Ectodermal cell (in vitro differentiated cells): ENCODE measurements around the gene PTPRQ.

Experiments used
- H3K27ac ChIP-seq: 2 replicates; pipeline ENCODE4 v1.7.0; 2013; ENCODE audit warnings: mild to moderate bottlenecking, low read depth, low read length; ENCODE audit not compliant: insufficient read depth, poor library complexity, severe bottlenecking
- H3K27me3 ChIP-seq: 2 replicates; pipeline ENCODE4 v1.7.0; 2013; ENCODE audit warnings: mild to moderate bottlenecking, low read length; ENCODE audit not compliant: insufficient read depth, control insufficient read depth, poor library complexity, severe bottlenecking
- H3K36me3 ChIP-seq: one replicate; pipeline ENCODE4 v1.7.0; 2013; ENCODE audit warnings: low read length; ENCODE audit not compliant: control insufficient read depth, insufficient read depth
- H3K4me1 ChIP-seq: one replicate; pipeline ENCODE4 v1.7.0; 2013; ENCODE audit warnings: low read length; ENCODE audit not compliant: control insufficient read depth, insufficient read depth
- H3K4me3 ChIP-seq: 2 replicates; pipeline ENCODE4 v1.7.0; 2013; ENCODE audit warnings: low read depth, low read length, control low read depth; ENCODE audit not compliant: insufficient read depth
- H3K9me3 ChIP-seq: 2 replicates; pipeline ENCODE4 v1.7.0; 2013; ENCODE audit warnings: mild to moderate bottlenecking, low read length, moderate library complexity; ENCODE audit not compliant: control insufficient read depth
- WGBS, 2 experiments: methylation state at CpG; one replicate each; pipeline ENCODE4 v1.1.7; 2013; ENCODE audit warnings: missing lambda C conversion rate in 2 of 2; 5-methylcytosine and 5-hydroxymethylcytosine counted together

The PTPRQ gene

GRCh38 chr12:80590085-80590484 is 146.1 kb downstream of the PTPRQ start:
- Histone ChIP-seq H3K27ac (no peak overlapping the region), H3K36me3 (no peaks in the 10 kb centered on the region), H3K9me3 (no peaks in the 10 kb centered on the region), H3K4me3 (no peak overlapping the region), H3K4me1 (no peaks in the 10 kb centered on the region), H3K27me3 (no peaks in the 10 kb centered on the region)
- WGBS, 2 experiments, result 91 to 93% methylated on average over 4 of the region's 4 CpGs

DNA sequence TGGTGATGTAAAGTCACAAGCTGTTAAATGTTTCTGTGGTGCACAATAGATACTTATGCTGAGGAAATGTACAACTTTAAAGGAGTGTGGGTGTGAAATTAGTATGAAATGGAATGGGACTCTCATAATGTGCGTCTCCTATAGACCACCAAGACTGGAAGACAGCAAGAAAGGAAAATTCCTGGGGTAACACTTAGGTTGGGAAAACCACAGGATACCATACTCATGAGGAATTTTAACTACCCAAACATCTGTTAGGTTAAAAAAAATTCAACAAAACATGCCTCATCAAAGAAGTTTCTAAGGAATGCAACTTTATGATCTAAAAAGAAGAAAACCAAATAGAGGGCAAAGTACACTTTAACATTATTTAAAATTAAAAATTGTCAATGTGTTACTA is 149.7 kb downstream of the PTPRQ start:
- Histone ChIP-seq H3K27me3 (no peaks in the 10 kb centered on the region), H3K36me3 (no peaks in the 10 kb centered on the region), H3K27ac (no peak overlapping the region), H3K4me3 (no peak overlapping the region), H3K9me3 (no peaks in the 10 kb centered on the region), H3K4me1 (no peaks in the 10 kb centered on the region)
- WGBS, 2 experiments, result 93 to 100% methylated on average over 1 of the region's 1 CpG

DNA sequence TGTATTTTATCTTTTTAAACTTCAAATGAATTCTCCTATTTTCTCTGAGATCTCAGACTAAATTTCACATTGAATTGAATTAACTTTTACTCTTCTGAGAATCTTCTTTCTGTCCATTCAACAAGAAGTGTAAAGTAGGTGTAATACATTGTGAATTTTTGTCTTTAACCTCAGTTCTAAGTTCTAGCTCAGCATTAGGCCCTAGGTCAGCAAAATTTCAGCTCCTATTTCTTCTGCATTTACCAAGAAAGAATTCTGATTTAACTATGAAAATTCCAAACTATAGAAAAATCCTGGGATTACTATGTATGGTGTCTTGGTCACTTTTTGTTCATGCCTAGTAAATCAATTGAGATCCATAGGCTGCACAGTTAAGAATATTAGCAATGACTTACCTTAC is 152.5 kb downstream of the PTPRQ start:
- Histone ChIP-seq H3K4me1 (no peaks in the 10 kb centered on the region), H3K27me3 (no peaks in the 10 kb centered on the region), H3K36me3 (no peaks in the 10 kb centered on the region), H3K9me3 (no peaks in the 10 kb centered on the region), H3K4me3 (no peak overlapping the region), H3K27ac (no peak overlapping the region)

DNA sequence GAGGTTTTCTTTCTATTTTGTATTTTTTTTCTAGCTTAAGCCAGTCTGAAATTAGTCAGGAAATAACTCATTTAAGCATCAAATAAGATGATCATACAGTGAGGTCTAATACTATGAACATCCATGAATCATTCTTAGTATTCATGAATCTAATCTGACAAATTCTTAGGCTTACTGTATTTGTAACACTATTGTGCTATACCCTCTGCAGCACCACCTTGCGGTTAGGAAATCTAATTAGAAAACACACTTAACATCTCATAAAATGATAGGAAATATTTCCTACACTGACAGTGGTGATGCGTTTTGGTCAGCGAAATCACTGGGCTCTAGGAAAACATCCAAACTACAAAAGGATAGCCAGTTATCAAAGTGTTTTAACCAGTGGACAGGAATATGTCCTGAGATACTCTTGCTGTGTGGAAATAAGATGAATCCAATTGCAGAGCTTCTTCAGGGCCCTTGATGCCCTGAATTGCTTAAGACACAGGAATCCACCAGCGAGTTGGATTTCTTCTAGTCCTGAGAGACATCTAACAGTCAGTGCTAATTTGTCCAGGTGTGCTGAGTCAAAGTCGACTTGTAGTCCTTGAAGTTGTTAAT is 154.1 kb downstream of the PTPRQ start:
- 83 to 89% methylated on average over 5 of the region's 5 CpGs for WGBS, 2 experiments
- Histone ChIP-seq H3K9me3 (no peaks in the 10 kb centered on the region), H3K27ac (no peak overlapping the region), H3K36me3 (no peaks in the 10 kb centered on the region), H3K4me3 (no peak overlapping the region), H3K27me3 (no peaks in the 10 kb centered on the region), H3K4me1 (no peaks in the 10 kb centered on the region)

DNA sequence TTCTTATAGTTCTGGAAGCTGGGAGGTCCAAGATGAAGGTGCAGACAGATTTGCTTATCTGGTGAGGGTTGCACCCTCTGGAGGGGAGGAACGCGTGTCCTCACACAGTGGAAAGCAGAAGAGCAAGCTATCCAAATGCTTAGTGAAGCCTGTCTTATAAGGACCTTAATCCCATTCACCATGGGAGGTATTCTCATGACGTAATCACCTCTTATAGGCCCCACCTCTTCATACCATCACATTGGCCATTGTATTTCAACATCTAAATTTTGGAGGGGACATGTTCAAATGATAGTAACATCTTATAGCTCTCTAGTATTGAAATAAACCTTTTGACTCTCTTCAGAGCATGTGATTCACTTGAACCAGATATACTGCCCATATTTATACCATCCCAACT is 158.4 kb downstream of the PTPRQ start:
- Histone ChIP-seq H3K4me3 (no peak overlapping the region), H3K27ac (no peak overlapping the region), H3K4me1 (no peaks in the 10 kb centered on the region), H3K9me3 (no peaks in the 10 kb centered on the region), H3K27me3 (no peaks in the 10 kb centered on the region), H3K36me3 (no peaks in the 10 kb centered on the region)
- 76 to 83% methylated on average over 3 of the region's 3 CpGs for WGBS, 2 experiments

DNA sequence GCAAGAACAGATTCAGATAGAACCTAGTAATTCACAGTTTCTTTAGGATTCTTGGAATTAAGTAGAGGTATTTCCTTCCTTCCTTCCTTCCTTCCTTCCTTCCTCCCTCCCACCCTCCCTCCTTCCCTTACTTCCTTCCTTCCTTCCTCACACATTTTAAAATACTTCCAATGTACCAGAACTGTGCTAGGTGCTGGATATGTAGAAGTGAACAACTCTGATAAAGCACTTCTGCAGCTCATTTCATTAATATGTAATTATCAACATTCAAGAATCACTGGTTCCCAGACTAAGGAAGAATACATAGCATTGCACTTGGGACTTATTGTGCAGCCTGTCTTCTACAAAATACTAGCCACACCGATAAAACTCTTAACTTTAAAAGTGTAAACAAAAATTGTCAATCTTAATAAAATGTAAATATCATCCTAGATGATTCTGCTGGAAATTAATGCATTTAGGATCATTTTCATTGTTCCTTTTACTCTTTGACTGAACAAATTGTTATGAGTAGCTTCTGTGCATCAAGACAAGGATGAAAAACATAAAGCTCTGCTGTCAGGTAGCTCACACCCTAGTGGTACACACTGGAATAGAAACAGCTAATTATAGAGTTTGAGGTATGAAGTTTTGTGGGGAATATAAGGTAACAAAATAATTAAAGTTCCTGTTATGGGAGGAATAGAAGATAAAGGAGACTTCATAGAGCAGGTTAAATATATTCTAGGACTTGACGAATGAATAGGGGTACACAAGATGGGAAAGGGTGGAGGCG is 163.5 kb downstream of the PTPRQ start:
- Histone ChIP-seq H3K27ac (no peak overlapping the region), H3K9me3 (no peaks in the 10 kb centered on the region), H3K27me3 (no peaks in the 10 kb centered on the region), H3K36me3 (no peaks in the 10 kb centered on the region), H3K4me1 (no peaks in the 10 kb centered on the region), H3K4me3 (no peak overlapping the region)
- WGBS, 2 experiments, result 90 to 93% methylated on average over 2 to 3 of the region's 3 CpGs

DNA sequence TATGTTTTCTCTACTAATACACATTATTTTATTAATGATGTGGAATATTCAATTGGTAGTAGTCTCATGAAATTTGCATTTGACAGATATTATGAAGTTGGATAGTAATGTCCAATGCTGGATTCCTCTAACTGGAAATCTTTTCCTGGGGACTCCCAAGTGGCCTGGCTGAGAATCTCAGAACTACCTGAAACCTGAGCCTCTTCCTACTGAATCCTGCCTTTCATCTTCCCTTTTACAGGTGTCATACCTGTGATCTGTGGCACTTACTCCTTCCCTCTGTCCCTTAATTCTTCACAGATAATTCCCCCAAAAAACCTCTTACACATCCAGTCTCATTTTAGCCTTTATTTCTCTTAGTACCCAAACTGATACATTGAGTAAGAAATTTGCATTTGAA is 173.7 kb downstream of the PTPRQ start:
- H3K4me3 ChIP-seq, result no peak overlapping the region
- H3K27me3 ChIP-seq, result no peaks in the 10 kb centered on the region
- no peak overlapping the region for H3K27ac ChIP-seq
- no peaks in the 10 kb centered on the region for H3K36me3 ChIP-seq
- H3K4me1 ChIP-seq, result no peaks in the 10 kb centered on the region
- no peaks in the 10 kb centered on the region for H3K9me3 ChIP-seq

DNA sequence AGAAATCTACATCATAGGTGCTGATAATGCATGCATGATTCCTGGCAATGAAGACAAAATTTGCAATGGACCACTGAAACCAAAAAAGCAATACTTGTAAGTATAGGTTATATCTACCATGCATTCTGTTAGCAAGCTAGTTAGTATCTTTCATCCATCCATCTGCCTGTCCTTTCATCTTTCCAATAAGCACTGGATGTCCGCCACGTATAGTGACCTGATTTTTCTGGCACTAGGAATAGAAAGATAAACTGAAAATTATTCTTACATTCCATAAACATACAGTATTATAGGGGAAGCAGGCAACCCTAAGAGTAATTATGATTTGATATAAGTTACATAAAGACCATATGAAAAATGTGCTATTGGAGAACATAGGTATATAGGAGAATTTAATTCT is 176.2 kb downstream of the PTPRQ start:
- Histone ChIP-seq H3K36me3 (no peaks in the 10 kb centered on the region), H3K4me3 (no peak overlapping the region), H3K27ac (no peak overlapping the region), H3K27me3 (no peaks in the 10 kb centered on the region), H3K9me3 (no peaks in the 10 kb centered on the region), H3K4me1 (no peaks in the 10 kb centered on the region)
- 94% methylated on average over 2 of the region's 2 CpGs; no CpG with 5 or more reads in 1 of the 2 experiments for WGBS, 2 experiments

DNA sequence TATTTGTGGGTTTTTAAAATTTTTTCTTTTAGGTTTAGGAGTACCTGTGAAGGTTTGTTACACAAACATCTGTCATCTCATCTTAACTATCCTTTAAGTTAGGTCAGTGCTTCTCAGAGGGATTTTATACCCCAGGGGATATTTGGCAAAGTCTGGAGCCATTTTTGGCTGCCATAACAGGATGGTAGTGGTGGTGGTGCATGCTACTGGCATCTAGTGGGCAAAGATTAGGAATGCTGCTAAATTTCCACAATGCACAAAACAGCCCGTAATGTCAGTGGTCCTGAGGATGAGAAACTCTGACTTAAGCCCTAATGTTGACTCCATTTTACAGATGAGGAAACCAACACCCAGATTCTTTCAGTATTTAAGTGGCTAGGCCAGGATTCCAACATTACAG is 178.2 kb downstream of the PTPRQ start:
- 83 to 88% methylated on average over 1 of the region's 1 CpG for WGBS, 2 experiments
- H3K4me3 ChIP-seq, result no peak overlapping the region

GRCh38 chr12:80625051-80625450 is 181.0 kb downstream of the PTPRQ start:
- H3K27ac ChIP-seq, result no peak overlapping the region
- WGBS, 2 experiments, result 91 to 100% methylated on average over 1 of the region's 1 CpG
- H3K9me3 ChIP-seq, result no peaks in the 10 kb centered on the region
- H3K4me1 ChIP-seq, result no peaks in the 10 kb centered on the region
- H3K4me3 ChIP-seq, result no peak overlapping the region
- no peaks in the 10 kb centered on the region for H3K36me3 ChIP-seq
- H3K27me3 ChIP-seq, result no peaks in the 10 kb centered on the region

More for the DNA sequence above, 178.2 kb downstream of the PTPRQ start:
- Histone ChIP-seq H3K27me3 (no peaks in the 10 kb centered on the region), H3K4me1 (no peaks in the 10 kb centered on the region), H3K9me3 (no peaks in the 10 kb centered on the region), H3K27ac (no peak overlapping the region), H3K36me3 (no peaks in the 10 kb centered on the region)
